KOPT-K1 (cell line): ENCODE measurements around the gene DOK6.

Source experiments
- H3K27ac ChIP-seq: fragments of 200-600 bp; sonication (generic); 2 replicates; pipeline ENCODE4 v1.5.1; 2016; ENCODE audit warnings: antibody characterized with exemption, mild to moderate bottlenecking, low read depth, low read length; ENCODE audit not compliant: poor library complexity, severe bottlenecking
- H3K36me3 ChIP-seq: fragments of 200-600 bp; sonication (generic); 2 replicates; pipeline ENCODE4 v1.5.1; 2017; ENCODE audit warnings: antibody characterized with exemption, mild to moderate bottlenecking, low read length, moderate library complexity; ENCODE audit not compliant: insufficient read depth
- H3K9me3 ChIP-seq: fragments of 200-600 bp; sonication (generic); 2 replicates; pipeline ENCODE4 v1.5.1; 2017; ENCODE audit warnings: antibody characterized with exemption, low read length, mild to moderate bottlenecking; ENCODE audit not compliant: insufficient read depth, poor library complexity, severe bottlenecking

The DOK6 gene

GRCh38 chr18:69599377-69599776, 198.7 kb downstream of the DOK6 start:
- Histone ChIP-seq H3K9me3 (no peaks in the 10 kb centered on the region), H3K27ac (no peak overlapping the region), H3K36me3 (no peaks in the 10 kb centered on the region)

- no peaks in the 10 kb centered on the region for H3K9me3 ChIP-seq
- no peaks in the 10 kb centered on the region for H3K36me3 ChIP-seq
- no peak overlapping the region for H3K27ac ChIP-seq
Observed at GRCh38 chr18:69612242-69612641, 211.6 kb downstream of the DOK6 start.

GRCh38 chr18:69616114-69616513, 215.4 kb downstream of the DOK6 start:
- no peaks in the 10 kb centered on the region for H3K36me3 ChIP-seq
- H3K9me3 ChIP-seq: no peaks in the 10 kb centered on the region
- no peak overlapping the region for H3K27ac ChIP-seq

- no peaks in the 10 kb centered on the region for H3K9me3 ChIP-seq
- no peak overlapping the region for H3K27ac ChIP-seq
- no peaks in the 10 kb centered on the region for H3K36me3 ChIP-seq
Observed at GRCh38 chr18:69617408-69617807, 216.7 kb downstream of the DOK6 start.

- Histone ChIP-seq H3K27ac (no peak overlapping the region), H3K36me3 (no peaks in the 10 kb centered on the region), H3K9me3 (no peaks in the 10 kb centered on the region)
Observed at GRCh38 chr18:69617888-69618287, 217.2 kb downstream of the DOK6 start.

GRCh38 chr18:69622184-69622583, 221.5 kb downstream of the DOK6 start:
- Histone ChIP-seq H3K9me3 (no peaks in the 10 kb centered on the region), H3K36me3 (no peaks in the 10 kb centered on the region), H3K27ac (no peak overlapping the region)

GRCh38 chr18:69622961-69623360, 222.3 kb downstream of the DOK6 start:
- Histone ChIP-seq H3K9me3 (no peaks in the 10 kb centered on the region), H3K36me3 (no peaks in the 10 kb centered on the region), H3K27ac (no peak overlapping the region)

GRCh38 chr18:69626171-69626570, 225.5 kb downstream of the DOK6 start:
- H3K9me3 ChIP-seq: no peaks in the 10 kb centered on the region
- no peaks in the 10 kb centered on the region for H3K36me3 ChIP-seq
- no peak overlapping the region for H3K27ac ChIP-seq

GRCh38 chr18:69626643-69627242, 226.1 kb downstream of the DOK6 start:
- no peaks in the 10 kb centered on the region for H3K36me3 ChIP-seq
- no peak overlapping the region for H3K27ac ChIP-seq
- H3K9me3 ChIP-seq: no peaks in the 10 kb centered on the region

- no peaks in the 10 kb centered on the region for H3K36me3 ChIP-seq
- no peak overlapping the region for H3K27ac ChIP-seq
- H3K9me3 ChIP-seq: no peaks in the 10 kb centered on the region
Observed at GRCh38 chr18:69628774-69629359, 228.2 kb downstream of the DOK6 start.

GRCh38 chr18:69631281-69631680, 230.6 kb downstream of the DOK6 start:
- H3K27ac ChIP-seq: no peak overlapping the region

GRCh38 chr18:69635482-69635881, 234.8 kb downstream of the DOK6 start:
- no peaks in the 10 kb centered on the region for H3K36me3 ChIP-seq
- no peaks in the 10 kb centered on the region for H3K9me3 ChIP-seq
- H3K27ac ChIP-seq: no peak overlapping the region

More at GRCh38 chr18:69631281-69631680, 230.6 kb downstream of the DOK6 start:
- Histone ChIP-seq H3K9me3 (no peaks in the 10 kb centered on the region), H3K36me3 (no peaks in the 10 kb centered on the region)

GRCh38 chr18:69636529-69637301, 236.0 kb downstream of the DOK6 start:
- Histone ChIP-seq H3K36me3 (no peaks in the 10 kb centered on the region), H3K9me3 (no peaks in the 10 kb centered on the region), H3K27ac (no peak overlapping the region)

- H3K27ac ChIP-seq: no peak overlapping the region
- no peaks in the 10 kb centered on the region for H3K9me3 ChIP-seq
- H3K36me3 ChIP-seq: no peaks in the 10 kb centered on the region
Observed at GRCh38 chr18:69638056-69638455, 237.4 kb downstream of the DOK6 start.

GRCh38 chr18:69647702-69648101, 247.0 kb downstream of the DOK6 start:
- Histone ChIP-seq H3K9me3 (no peaks in the 10 kb centered on the region), H3K36me3 (no peaks in the 10 kb centered on the region)

GRCh38 chr18:69648486-69648885, 247.8 kb downstream of the DOK6 start:
- no peak overlapping the region for H3K27ac ChIP-seq
- no peaks in the 10 kb centered on the region for H3K36me3 ChIP-seq
- H3K9me3 ChIP-seq: no peaks in the 10 kb centered on the region

More at GRCh38 chr18:69647702-69648101, 247.0 kb downstream of the DOK6 start:
- no peak overlapping the region for H3K27ac ChIP-seq
